ENCODE measurements around the gene PRKCB.

DNA sequence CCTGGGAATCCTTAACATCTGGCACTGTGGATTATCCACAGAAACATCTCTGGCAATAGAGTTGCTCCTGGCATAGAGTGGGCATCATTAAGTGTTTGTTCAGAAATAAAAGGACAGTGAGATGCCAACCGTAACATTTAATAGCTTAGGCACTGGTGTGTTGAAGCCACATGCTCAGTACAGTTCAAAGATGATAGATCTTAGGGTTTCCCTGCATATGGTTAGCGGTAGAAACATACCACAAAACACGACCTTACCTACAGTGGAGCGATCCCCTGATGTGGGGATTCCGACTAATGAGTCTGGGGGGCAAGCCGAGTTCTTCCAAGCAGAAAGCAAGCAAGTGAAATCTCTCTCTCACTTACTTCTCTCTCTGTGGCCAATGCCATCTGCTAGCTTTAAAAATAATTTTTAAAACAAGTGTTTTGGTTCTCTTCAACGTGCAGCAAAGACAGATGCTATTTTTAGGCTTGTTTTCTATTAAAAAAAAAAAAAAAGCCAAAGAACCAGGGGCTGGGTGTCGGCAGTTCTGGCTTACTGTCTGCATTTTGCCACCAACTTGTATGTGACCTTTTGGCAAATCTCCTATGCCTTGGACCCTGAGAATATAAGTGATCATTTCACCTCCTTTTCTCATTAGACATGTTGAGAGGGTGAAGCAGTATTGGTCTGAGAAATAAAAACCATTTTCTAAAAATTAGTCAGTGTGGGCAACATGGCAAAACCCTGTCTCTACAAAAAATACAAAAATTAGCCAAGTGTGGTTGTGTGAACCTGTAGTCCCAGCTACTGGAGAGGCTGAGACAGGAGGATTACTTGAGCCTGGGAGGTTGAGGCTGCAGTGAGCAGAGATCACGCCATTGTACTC, 331.1 kb downstream of the PRKCB start:
- TF ChIP-seq, protein P1, sequence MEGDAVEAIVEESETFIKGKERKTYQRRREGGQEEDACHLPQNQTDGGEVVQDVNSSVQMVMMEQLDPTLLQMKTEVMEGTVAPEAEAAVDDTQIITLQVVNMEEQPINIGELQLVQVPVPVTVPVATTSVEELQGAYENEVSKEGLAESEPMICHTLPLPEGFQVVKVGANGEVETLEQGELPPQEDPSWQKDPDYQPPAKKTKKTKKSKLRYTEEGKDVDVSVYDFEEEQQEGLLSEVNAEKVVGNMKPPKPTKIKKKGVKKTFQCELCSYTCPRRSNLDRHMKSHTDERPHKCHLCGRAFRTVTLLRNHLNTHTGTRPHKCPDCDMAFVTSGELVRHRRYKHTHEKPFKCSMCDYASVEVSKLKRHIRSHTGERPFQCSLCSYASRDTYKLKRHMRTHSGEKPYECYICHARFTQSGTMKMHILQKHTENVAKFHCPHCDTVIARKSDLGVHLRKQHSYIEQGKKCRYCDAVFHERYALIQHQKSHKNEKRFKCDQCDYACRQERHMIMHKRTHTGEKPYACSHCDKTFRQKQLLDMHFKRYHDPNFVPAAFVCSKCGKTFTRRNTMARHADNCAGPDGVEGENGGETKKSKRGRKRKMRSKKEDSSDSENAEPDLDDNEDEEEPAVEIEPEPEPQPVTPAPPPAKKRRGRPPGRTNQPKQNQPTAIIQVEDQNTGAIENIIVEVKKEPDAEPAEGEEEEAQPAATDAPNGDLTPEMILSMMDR (IDR thresholded peaks at IDR 0.05; ENCODE audit: insufficient read depth, low read length, poor library complexity, severe bottlenecking): no peak
- TF ChIP-seq EZH2phosphoT487 (conservative IDR thresholded peaks at IDR 0.05; ENCODE audit: low read length): no peak

Data from SU-DHL-6 (cell line).